ENCODE data around the gene INAVA. TPM values are rescaled to one million over a fixed set of nuclear protein-coding genes. Genes with fewer than 3 reads are reported as not detected.

INAVA gene
- 0.18 TPM in 1 of 2 replicates, not detected in the other for total RNA-seq

GRCh38 chr1:200894712-200895442 is at the start of gene INAVA:
Gene INAVA, plus strand, starts transcription at chr1:200894900. Its CDS starts 3,501 bp downstream, at chr1:200898401.

DNA sequence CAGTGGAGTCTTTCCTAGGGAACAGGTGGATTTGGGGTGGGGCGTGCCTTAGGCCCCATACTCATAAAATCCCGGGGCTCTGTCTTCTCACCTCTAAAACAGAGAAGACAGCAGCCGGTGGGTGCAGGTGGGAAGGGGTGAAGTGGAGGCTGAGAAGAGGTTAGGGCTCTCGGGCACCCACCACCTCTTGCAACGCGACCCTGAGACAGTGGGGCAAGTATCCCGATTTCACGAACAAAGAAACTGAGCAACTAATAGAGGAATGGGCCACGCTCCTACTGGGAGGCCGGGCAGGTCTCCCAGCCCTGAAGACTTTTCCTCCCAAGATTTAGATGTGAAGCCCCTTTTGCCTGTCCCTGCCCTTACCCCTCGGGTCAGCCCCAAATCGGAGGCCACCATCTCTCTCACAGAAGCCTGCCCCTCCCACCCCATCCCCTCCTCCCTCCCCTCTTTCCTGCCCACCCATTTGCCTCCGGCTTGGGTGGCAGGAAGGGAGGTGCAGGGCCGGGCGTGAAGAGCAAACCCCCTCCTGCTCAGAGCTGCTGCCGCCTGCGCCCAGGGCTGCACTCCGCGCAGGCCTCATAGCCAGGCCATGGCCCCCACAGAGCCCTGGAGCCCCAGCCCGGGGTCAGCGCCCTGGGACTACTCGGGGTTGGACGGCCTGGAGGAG is 22.1 kb upstream of the INAVA start, which contains the start of gene GPR25:
Gene GPR25, plus strand, starts transcription at position 536 of the 670 bp plus-strand sequence. Its CDS starts 57 bp downstream, at position 593.

Other genes starting within 250 kb of the INAVA start
- gene DDX59, start 225.0 kb upstream of the INAVA start, total RNA-seq, result 14.6 and 16.3 TPM in 2 replicates
- 32.1 and 42.7 TPM in 2 replicates for gene CAMSAP2, start 156.0 kb upstream of the INAVA start, total RNA-seq
- not detected in 2 replicates for gene GPR25, start 21.9 kb upstream of the INAVA start, total RNA-seq
- gene KIF21B, start 128.8 kb downstream of the INAVA start, total RNA-seq, result 0.59 and 3.0 TPM in 2 replicates
- not detected in 2 replicates for gene CACNA1S, start 217.5 kb downstream of the INAVA start, total RNA-seq
- not detected in 2 replicates for gene ASCL5, start 232.3 kb downstream of the INAVA start, total RNA-seq